HG02588 (cell line): Measurements from ENCODE around the gene LRRC3.

ENCODE experiments used
- ATAC-seq: cut with Tn5 transposase; IDR thresholded peaks from one replicate; pipeline ENCODE4 v1.9.1; 2021; ENCODE audit warnings: mild to moderate bottlenecking, moderate library complexity; ENCODE audit not compliant: unreplicated experiment

LRRC3 gene

GRCh38 chr21:44510109-44510507 is 54.8 kb downstream of the LRRC3 start:
- no peak for ATAC-seq

GRCh38 chr21:44510508-44511218 is 55.4 kb downstream of the LRRC3 start:
- no peak for ATAC-seq

- no peak for ATAC-seq
Observed at GRCh38 chr21:44511219-44511937, 56.1 kb downstream of the LRRC3 start.
